H1 (cell line): Measurements from ENCODE around the gene WRAP53. TPM values are rescaled to one million over a fixed set of nuclear protein-coding genes. Genes with fewer than 3 reads are reported as not detected.

Experiments
- KDM1A ChIP-seq: fragments of 200-600, 300-600 bp; sonication (generic); IDR thresholded peaks from 2 replicates; pipeline ENCODE4 v1.7.1; 2016; ENCODE audit warnings: mild to moderate bottlenecking, low read length, borderline replicate concordance
- POLR2AphosphoS5 ChIP-seq: IDR thresholded peaks from 2 replicates; pipeline ENCODE4 v1.6.1; 2011; ENCODE audit warnings: low read depth, low read length
- SP1 ChIP-seq: IDR thresholded peaks from 2 replicates; pipeline ENCODE4 v1.6.1; 2011; ENCODE audit warnings: low read depth, low read length
- polyA plus RNA-seq, 7 experiments: library from polyadenylated mRNA; depleted of rRNA in 3 of 7; stranded (reverse) in 5 of 7; unstranded in 2 of 7; fragments of >200 nt in 5 of 7; fragments of 200-250 nt in 2 of 7; gene quantifications; 1 replicate in 5 of 7; 2 replicates in 1 of 7; 4 replicates in 1 of 7; pipeline versions ENCODE4 v1.2.1 to v1.2.3, GENCODE V29; 2011 to 2013; ENCODE audit warnings: missing spikeins in 2 of 7, mixed read lengths in 2 of 7
- total RNA-seq: library from RNA; stranded (reverse); fragmentation: NEBNext Ultra II Directional; extraction: Animal tissue kit (Norgen Biotek cat#: 25700); gene quantifications from 2 replicates; pipeline ENCODE4 v1.2.1, GENCODE V29; 2021
- TF ChIP-seq, protein P1 (sequence below): fragments of 300-600 bp; sonication (generic); IDR thresholded peaks from 2 replicates; pipeline ENCODE4 v1.7.1; 2012; ENCODE audit warnings: low read length, moderate library complexity, mild to moderate bottlenecking, inconsistent platforms; ENCODE audit not compliant: insufficient replicate concordance

WRAP53 gene
- total and polyA plus RNA-seq, 2 of the 8 experiments (the other 6 are each of a cell fraction or from before 2014, with no cell fraction given), result 29.2 to 30.1 TPM

DNA sequence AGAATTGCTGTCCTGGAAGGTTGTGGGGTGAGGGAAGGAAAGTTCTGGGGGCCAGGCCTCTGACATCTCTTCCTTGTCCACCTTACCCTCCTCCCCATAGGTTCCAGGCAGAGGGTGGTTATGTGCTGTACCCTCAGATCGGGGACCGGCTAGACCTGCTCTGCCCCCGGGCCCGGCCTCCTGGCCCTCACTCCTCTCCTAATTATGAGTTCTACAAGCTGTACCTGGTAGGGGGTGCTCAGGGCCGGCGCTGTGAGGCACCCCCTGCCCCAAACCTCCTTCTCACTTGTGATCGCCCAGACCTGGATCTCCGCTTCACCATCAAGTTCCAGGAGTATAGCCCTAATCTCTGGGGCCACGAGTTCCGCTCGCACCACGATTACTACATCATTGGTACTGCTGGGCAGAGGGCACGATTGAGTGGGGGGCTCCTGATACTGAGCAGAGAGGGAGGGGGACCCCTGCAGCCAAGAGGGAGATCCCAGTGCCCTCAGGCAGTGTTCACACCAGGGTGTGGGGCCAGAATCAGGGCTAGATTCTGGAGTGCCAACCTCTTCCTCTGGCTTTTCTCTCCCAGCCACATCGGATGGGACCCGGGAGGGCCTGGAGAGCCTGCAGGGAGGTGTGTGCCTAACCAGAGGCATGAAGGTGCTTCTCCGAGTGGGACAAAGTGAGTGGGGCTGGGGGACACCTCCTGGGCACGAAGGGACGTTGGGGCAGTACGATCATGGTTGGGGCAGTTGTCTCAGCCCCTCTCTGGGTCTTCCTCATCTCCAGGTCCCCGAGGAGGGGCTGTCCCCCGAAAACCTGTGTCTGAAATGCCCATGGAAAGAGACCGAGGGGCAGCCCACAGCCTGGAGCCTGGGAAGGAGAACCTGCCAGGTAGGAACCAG, 19.8 kb downstream of the WRAP53 start (continued):
- TF ChIP-seq, protein P1, sequence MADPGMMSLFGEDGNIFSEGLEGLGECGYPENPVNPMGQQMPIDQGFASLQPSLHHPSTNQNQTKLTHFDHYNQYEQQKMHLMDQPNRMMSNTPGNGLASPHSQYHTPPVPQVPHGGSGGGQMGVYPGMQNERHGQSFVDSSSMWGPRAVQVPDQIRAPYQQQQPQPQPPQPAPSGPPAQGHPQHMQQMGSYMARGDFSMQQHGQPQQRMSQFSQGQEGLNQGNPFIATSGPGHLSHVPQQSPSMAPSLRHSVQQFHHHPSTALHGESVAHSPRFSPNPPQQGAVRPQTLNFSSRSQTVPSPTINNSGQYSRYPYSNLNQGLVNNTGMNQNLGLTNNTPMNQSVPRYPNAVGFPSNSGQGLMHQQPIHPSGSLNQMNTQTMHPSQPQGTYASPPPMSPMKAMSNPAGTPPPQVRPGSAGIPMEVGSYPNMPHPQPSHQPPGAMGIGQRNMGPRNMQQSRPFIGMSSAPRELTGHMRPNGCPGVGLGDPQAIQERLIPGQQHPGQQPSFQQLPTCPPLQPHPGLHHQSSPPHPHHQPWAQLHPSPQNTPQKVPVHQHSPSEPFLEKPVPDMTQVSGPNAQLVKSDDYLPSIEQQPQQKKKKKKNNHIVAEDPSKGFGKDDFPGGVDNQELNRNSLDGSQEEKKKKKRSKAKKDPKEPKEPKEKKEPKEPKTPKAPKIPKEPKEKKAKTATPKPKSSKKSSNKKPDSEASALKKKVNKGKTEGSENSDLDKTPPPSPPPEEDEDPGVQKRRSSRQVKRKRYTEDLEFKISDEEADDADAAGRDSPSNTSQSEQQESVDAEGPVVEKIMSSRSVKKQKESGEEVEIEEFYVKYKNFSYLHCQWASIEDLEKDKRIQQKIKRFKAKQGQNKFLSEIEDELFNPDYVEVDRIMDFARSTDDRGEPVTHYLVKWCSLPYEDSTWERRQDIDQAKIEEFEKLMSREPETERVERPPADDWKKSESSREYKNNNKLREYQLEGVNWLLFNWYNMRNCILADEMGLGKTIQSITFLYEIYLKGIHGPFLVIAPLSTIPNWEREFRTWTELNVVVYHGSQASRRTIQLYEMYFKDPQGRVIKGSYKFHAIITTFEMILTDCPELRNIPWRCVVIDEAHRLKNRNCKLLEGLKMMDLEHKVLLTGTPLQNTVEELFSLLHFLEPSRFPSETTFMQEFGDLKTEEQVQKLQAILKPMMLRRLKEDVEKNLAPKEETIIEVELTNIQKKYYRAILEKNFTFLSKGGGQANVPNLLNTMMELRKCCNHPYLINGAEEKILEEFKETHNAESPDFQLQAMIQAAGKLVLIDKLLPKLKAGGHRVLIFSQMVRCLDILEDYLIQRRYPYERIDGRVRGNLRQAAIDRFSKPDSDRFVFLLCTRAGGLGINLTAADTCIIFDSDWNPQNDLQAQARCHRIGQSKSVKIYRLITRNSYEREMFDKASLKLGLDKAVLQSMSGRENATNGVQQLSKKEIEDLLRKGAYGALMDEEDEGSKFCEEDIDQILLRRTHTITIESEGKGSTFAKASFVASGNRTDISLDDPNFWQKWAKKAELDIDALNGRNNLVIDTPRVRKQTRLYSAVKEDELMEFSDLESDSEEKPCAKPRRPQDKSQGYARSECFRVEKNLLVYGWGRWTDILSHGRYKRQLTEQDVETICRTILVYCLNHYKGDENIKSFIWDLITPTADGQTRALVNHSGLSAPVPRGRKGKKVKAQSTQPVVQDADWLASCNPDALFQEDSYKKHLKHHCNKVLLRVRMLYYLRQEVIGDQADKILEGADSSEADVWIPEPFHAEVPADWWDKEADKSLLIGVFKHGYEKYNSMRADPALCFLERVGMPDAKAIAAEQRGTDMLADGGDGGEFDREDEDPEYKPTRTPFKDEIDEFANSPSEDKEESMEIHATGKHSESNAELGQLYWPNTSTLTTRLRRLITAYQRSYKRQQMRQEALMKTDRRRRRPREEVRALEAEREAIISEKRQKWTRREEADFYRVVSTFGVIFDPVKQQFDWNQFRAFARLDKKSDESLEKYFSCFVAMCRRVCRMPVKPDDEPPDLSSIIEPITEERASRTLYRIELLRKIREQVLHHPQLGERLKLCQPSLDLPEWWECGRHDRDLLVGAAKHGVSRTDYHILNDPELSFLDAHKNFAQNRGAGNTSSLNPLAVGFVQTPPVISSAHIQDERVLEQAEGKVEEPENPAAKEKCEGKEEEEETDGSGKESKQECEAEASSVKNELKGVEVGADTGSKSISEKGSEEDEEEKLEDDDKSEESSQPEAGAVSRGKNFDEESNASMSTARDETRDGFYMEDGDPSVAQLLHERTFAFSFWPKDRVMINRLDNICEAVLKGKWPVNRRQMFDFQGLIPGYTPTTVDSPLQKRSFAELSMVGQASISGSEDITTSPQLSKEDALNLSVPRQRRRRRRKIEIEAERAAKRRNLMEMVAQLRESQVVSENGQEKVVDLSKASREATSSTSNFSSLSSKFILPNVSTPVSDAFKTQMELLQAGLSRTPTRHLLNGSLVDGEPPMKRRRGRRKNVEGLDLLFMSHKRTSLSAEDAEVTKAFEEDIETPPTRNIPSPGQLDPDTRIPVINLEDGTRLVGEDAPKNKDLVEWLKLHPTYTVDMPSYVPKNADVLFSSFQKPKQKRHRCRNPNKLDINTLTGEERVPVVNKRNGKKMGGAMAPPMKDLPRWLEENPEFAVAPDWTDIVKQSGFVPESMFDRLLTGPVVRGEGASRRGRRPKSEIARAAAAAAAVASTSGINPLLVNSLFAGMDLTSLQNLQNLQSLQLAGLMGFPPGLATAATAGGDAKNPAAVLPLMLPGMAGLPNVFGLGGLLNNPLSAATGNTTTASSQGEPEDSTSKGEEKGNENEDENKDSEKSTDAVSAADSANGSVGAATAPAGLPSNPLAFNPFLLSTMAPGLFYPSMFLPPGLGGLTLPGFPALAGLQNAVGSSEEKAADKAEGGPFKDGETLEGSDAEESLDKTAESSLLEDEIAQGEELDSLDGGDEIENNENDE, result no peak
- TF ChIP-seq KDM1A (no peak), POLR2AphosphoS5 (no peak), SP1 (no peak)
